Trophoblast cell (in vitro differentiated cells and primary cell): ENCODE results near the gene SPINK4. TPM values are rescaled to one million over a fixed set of nuclear protein-coding genes. Genes with fewer than 3 reads are reported as not detected.

Source experiments
- DNase-seq, 2 donors: peaks; one replicate each; pipeline ENCODE4 v3.0.0-alpha.2; 2016
- H2AFZ ChIP-seq: 2 replicates; pipeline ENCODE4 v1.6.1; 2013; ENCODE audit warnings: low read length, moderate library complexity, mild to moderate bottlenecking; ENCODE audit not compliant: insufficient read depth, poor library complexity
- H2AK5ac ChIP-seq: 2 replicates; pipeline ENCODE4 v1.6.1; 2013; ENCODE audit warnings: mild to moderate bottlenecking, low read length
- H2BK120ac ChIP-seq: 2 replicates; pipeline ENCODE4 v1.6.1; 2013; ENCODE audit warnings: low read length, mild to moderate bottlenecking, moderate library complexity; ENCODE audit not compliant: insufficient read depth, poor library complexity
- H2BK12ac ChIP-seq: 2 replicates; pipeline ENCODE4 v1.6.1; 2013; ENCODE audit warnings: mild to moderate bottlenecking, low read length, moderate library complexity
- H2BK5ac ChIP-seq: 2 replicates; pipeline ENCODE4 v1.6.1; 2013; ENCODE audit warnings: low read length, low read depth, moderate library complexity, mild to moderate bottlenecking; ENCODE audit not compliant: poor library complexity
- H3K14ac ChIP-seq: 2 replicates; pipeline ENCODE4 v1.6.1; 2013; ENCODE audit warnings: mild to moderate bottlenecking, low read length
- H3K18ac ChIP-seq: 2 replicates; pipeline ENCODE4 v1.6.1; 2013; ENCODE audit warnings: mild to moderate bottlenecking, low read length
- H3K23ac ChIP-seq: 2 replicates; pipeline ENCODE4 v1.6.1; 2013; ENCODE audit warnings: low read length
- H3K27ac ChIP-seq: 2 replicates; pipeline ENCODE4 v1.5.1; 2013; ENCODE audit warnings: low read depth, mild to moderate bottlenecking, inconsistent platforms, low read length, moderate library complexity
- H3K27me3 ChIP-seq: 2 replicates; pipeline ENCODE4 v1.6.1; 2013; ENCODE audit warnings: inconsistent platforms, mild to moderate bottlenecking, low read length, moderate library complexity; ENCODE audit not compliant: insufficient read depth
- H3K36me3 ChIP-seq, 2 experiments: 1 replicate in 1 of 2; 2 replicates in 1 of 2; pipeline ENCODE4 v1.6.1; 2013; ENCODE audit warnings: low read length in 2 of 2, mild to moderate bottlenecking in 2 of 2, moderate library complexity in 1 of 2; ENCODE audit not compliant: insufficient read depth in 2 of 2, control insufficient read depth in 1 of 2
- H3K4ac ChIP-seq: 2 replicates; pipeline ENCODE4 v1.6.1; 2013; ENCODE audit warnings: low read depth, mild to moderate bottlenecking, low read length, moderate library complexity
- H3K4me1 ChIP-seq, 2 experiments: 1 replicate in 1 of 2; 2 replicates in 1 of 2; pipeline ENCODE4 v1.6.1; 2013; ENCODE audit warnings: low read length in 2 of 2, mild to moderate bottlenecking in 2 of 2, moderate library complexity in 1 of 2; ENCODE audit not compliant: insufficient read depth in 2 of 2, control insufficient read depth in 1 of 2
- H3K4me2 ChIP-seq: 2 replicates; pipeline ENCODE4 v1.6.1; 2013; ENCODE audit warnings: inconsistent platforms, mild to moderate bottlenecking, low read length, moderate library complexity
- H3K4me3 ChIP-seq: 2 replicates; pipeline ENCODE4 v1.5.1; 2013; ENCODE audit warnings: mild to moderate bottlenecking, low read depth, low read length, inconsistent platforms
- H3K79me1 ChIP-seq: one replicate; pipeline ENCODE4 v1.6.1; 2013; ENCODE audit warnings: low read length
- H3K79me2 ChIP-seq: 2 replicates; pipeline ENCODE4 v1.6.1; 2013; ENCODE audit warnings: low read length, mild to moderate bottlenecking; ENCODE audit not compliant: control insufficient read depth, insufficient read depth, poor library complexity
- H3K9ac ChIP-seq: 2 replicates; pipeline ENCODE4 v1.6.1; 2013; ENCODE audit warnings: mild to moderate bottlenecking, low read length
- H3K9me3 ChIP-seq: 2 replicates; pipeline ENCODE4 v1.6.1; 2013; ENCODE audit warnings: low read depth, mild to moderate bottlenecking, control low read depth, inconsistent platforms, low read length; ENCODE audit not compliant: insufficient read depth
- H4K12ac ChIP-seq: 2 replicates; pipeline ENCODE4 v1.6.1; 2013; ENCODE audit warnings: low read depth, mild to moderate bottlenecking, low read length, moderate library complexity
- H4K8ac ChIP-seq: 2 replicates; pipeline ENCODE4 v1.6.1; 2013; ENCODE audit warnings: low read depth, mild to moderate bottlenecking, low read length, moderate library complexity
- H4K91ac ChIP-seq: one replicate; pipeline ENCODE4 v1.6.1; 2013; ENCODE audit warnings: low read depth, mild to moderate bottlenecking, low read length, moderate library complexity
- WGBS: extraction: QIAGEN DNeasy Blood & Tissue Kit; methylation state at CpG from one replicate; pipeline ENCODE4 v1.1.7; 2013; ENCODE audit warnings: missing lambda C conversion rate; ENCODE audit not compliant: insufficient read length, insufficient coverage; ENCODE audit errors: extremely low coverage; 5-methylcytosine and 5-hydroxymethylcytosine counted together
- polyA plus RNA-seq: library from polyadenylated mRNA; stranded (reverse); fragments of 200-250 nt; gene quantifications from 2 replicates; pipeline ENCODE4 v1.2.3, GENCODE V29; 2013

SPINK4 gene, protein sequence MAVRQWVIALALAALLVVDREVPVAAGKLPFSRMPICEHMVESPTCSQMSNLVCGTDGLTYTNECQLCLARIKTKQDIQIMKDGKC
- not detected in 2 replicates for polyA plus RNA-seq

DNA sequence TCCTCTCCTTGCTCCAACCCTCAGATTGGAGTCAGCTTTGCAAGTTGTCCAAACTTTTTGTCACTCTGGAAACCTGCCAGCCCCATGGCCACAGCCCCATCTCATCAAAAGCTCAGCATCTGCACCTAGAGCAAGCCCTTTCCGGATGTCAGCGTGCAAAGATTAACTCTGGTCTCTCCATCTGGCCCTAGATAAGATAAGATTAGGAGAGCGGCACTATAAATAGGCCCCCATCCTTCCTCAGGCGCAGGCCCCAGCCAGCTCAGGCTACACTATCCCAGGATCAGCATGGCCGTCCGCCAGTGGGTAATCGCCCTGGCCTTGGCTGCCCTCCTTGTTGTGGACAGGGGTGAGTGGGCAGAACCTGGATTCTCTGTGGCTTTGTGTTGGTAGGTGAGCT is at the start of gene SPINK4:
Gene SPINK4 (plus strand): TSS at position 247 of the 400 bp plus-strand sequence. CDS start 42 bp downstream, at position 289.
- Histone ChIP-seq H3K4me3 (no peak within 1 kb of the TSS), H3K9me3 (no peaks in the 10 kb centered on the region), H3K79me1 (no peaks in the 10 kb centered on the region), H3K4me1 (no peaks in the 10 kb centered on the region), H4K12ac (no peak within 1 kb of the TSS), H3K14ac (no peak within 1 kb of the TSS), H2AK5ac (no peak within 1 kb of the TSS), H2BK5ac (no peak within 1 kb of the TSS), H3K79me2 (no peaks in the 10 kb centered on the region), H3K27ac (no peak within 1 kb of the TSS), H2BK12ac (no peak within 1 kb of the TSS), H3K18ac (no peak within 1 kb of the TSS), H4K8ac (no peak within 1 kb of the TSS), H3K36me3 (no peaks in the 10 kb centered on the region), H2AFZ (no peak within 1 kb of the TSS), H3K4ac (no peak within 1 kb of the TSS), H4K91ac (no peak within 1 kb of the TSS), H3K4me2 (no peak within 1 kb of the TSS), H3K23ac (no peak within 1 kb of the TSS), H3K9ac (no peak within 1 kb of the TSS), H3K27me3 (no peaks in the 10 kb centered on the region), H2BK120ac (no peak within 1 kb of the TSS)
- WGBS: no CpG with 5 or more reads among the region's 7 CpGs
- peak in 1 of 2 donors; percentile 50 for DNase-seq

DNA sequence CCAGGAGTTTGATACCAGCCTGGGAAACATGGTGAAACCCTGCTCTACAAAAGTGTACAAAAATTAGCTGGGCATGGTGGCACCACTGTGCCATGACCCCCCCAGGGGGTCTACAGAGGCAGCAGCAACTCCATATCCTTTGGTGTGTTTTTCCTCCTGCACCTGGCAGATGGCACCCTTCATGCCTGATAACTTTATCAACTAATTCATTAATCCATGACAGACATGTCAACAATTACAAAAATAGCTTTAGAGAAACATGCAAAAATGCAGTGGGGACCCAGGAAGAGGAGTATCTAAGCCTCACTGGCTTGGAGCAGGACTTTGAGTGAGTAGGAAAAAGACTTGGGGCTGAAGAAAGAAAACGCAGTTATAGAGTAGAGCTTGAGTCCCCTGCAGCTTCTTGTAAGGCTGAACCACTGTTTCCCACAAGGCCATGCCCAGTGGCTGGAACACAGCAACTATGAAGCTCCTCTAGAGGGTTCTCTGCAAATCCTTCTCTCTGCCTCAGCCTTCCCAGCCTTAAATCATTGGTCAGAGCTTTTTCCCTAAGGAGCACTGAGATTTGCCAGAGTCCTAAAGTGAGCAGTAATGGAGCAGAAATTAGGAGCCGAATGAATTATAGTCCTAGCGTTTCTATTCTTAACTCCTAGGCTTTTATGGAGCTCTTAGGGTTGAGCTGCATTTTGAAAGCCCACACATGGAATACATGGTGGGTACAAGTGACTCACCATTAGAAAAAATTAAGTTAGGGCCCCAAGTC is 47.3 kb upstream of the SPINK4 start:
- no peak overlapping the region for H2BK5ac ChIP-seq

DNA sequence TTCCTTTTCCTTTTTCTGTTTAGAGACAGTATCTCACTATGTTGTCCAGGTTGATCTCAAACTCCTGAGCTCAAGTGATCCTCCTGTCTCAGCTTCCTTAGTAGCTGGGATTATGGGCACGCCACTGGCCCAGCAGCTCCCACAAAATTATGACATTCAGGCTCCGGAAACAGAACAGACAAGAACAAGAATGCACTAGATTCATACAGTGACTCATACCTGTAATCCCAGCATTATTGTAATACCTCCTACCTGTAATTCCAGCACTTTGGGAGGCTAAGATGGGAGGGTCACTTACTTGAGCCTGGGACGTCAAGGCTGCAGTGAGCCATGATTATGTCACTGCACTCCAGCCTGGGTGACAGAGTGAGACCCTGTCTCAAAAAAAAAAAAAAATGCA is 46.1 kb upstream of the SPINK4 start:
- H3K23ac ChIP-seq: no peak overlapping the region
- H3K14ac ChIP-seq: no peak overlapping the region
- H4K12ac ChIP-seq: no peak overlapping the region
- H3K36me3 ChIP-seq: no peaks in the 10 kb centered on the region
- H3K79me1 ChIP-seq: no peaks in the 10 kb centered on the region
- H3K4me1 ChIP-seq: peaks cover 2 to 4% of the 10 kb centered on the region in 2 experiments
- H3K9ac ChIP-seq: no peak overlapping the region
- H4K91ac ChIP-seq: no peak overlapping the region
- H3K27ac ChIP-seq: no peak overlapping the region
- H3K27me3 ChIP-seq: no peaks in the 10 kb centered on the region
- H4K8ac ChIP-seq: no peak overlapping the region
- H2BK5ac ChIP-seq: no peak overlapping the region
- no peak overlapping the region for H3K4me3 ChIP-seq
- H2BK120ac ChIP-seq: no peak overlapping the region
- WGBS: no CpG with 5 or more reads among the region's 3 CpGs
- H3K18ac ChIP-seq: no peak overlapping the region
- no peaks in the 10 kb centered on the region for H3K79me2 ChIP-seq
- DNase-seq: peak; percentile 54 to 71
- no peak overlapping the region for H3K4ac ChIP-seq
- H2BK12ac ChIP-seq: no peak overlapping the region
- no peak overlapping the region for H3K4me2 ChIP-seq
- no peak overlapping the region for H2AK5ac ChIP-seq
- H3K9me3 ChIP-seq: no peaks in the 10 kb centered on the region
- H2AFZ ChIP-seq: no peak overlapping the region

More for the DNA sequence above, 47.3 kb upstream of the SPINK4 start:
- no peak overlapping the region for H3K18ac ChIP-seq
- no peak overlapping the region for H3K14ac ChIP-seq
- H3K79me1 ChIP-seq: no peaks in the 10 kb centered on the region
- H3K4me2 ChIP-seq: no peak overlapping the region
- no peak overlapping the region for H4K8ac ChIP-seq
- H3K9ac ChIP-seq: no peak overlapping the region
- H3K4me3 ChIP-seq: no peak overlapping the region
- H3K27ac ChIP-seq: no peak overlapping the region
- no peak overlapping the region for H2AFZ ChIP-seq
- H3K79me2 ChIP-seq: no peaks in the 10 kb centered on the region
- no peaks in the 10 kb centered on the region for H3K27me3 ChIP-seq
- no peak overlapping the region for H3K23ac ChIP-seq
- no peak overlapping the region for H3K4ac ChIP-seq
- no peak overlapping the region for H4K91ac ChIP-seq
- H3K9me3 ChIP-seq: no peaks in the 10 kb centered on the region
- H4K12ac ChIP-seq: no peak overlapping the region
- H2BK120ac ChIP-seq: no peak overlapping the region
- H2AK5ac ChIP-seq: no peak overlapping the region
- H3K4me1 ChIP-seq: peaks cover 2 to 4% of the 10 kb centered on the region in 2 experiments
- no peaks in the 10 kb centered on the region for H3K36me3 ChIP-seq
- no peak overlapping the region for H2BK12ac ChIP-seq
- no peak for DNase-seq
- WGBS: no CpG with 5 or more reads among the region's 3 CpGs

DNA sequence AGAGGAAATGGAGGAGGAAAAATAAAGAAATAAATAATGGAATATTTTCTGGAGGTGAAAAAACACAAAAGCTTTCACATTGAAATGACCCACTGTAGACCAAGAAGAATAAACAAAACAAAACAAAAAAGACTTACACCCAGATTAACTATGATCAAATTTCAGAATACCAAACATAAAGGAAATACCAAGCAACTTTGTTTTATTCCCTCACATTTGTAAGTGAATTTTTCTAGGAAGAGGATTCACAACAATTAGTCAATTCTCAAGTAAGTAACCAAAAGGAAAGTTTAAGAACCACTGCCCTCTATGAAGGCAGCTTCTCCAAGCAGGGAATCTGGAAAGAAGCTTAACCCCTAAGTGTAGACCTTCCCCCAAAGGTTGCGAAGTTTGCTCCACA is 43.2 kb upstream of the SPINK4 start:
- no peak overlapping the region for H4K12ac ChIP-seq

More for the DNA sequence above, 43.2 kb upstream of the SPINK4 start:
- Histone ChIP-seq H3K79me1 (no peaks in the 10 kb centered on the region), H3K9ac (no peak overlapping the region), H4K91ac (no peak overlapping the region), H4K8ac (no peak overlapping the region), H2AK5ac (no peak overlapping the region), H2BK120ac (no peak overlapping the region), H3K14ac (no peak overlapping the region), H3K18ac (no peak overlapping the region), H2BK12ac (no peak overlapping the region), H2AFZ (no peak overlapping the region), H3K79me2 (no peaks in the 10 kb centered on the region), H3K4ac (no peak overlapping the region), H3K23ac (no peak overlapping the region), H3K27me3 (no peaks in the 10 kb centered on the region), H3K4me2 (no peak overlapping the region), H3K9me3 (no peaks in the 10 kb centered on the region), H3K27ac (no peak overlapping the region), H3K4me3 (no peak overlapping the region), H3K36me3 (no peaks in the 10 kb centered on the region), H3K4me1 (no peaks in the 10 kb centered on the region), H2BK5ac (no peak overlapping the region)
- no peak for DNase-seq
- WGBS: no CpG with 5 or more reads among the region's 1 CpG
